ENCODE measurements around the gene ATXN1.
"Not testable (repeated sequence)": the region's sequence is repeated elsewhere in the genome, so short reads cannot be mapped to it uniquely, and the experiment has no call there.

The ATXN1 gene

GRCh38 chr6:16793828-16794412 is 32.7 kb upstream of the ATXN1 start:
- H3K4me3 ChIP-seq (ENCODE audit: low read depth, low read length), result no peak overlapping the region
- TF ChIP-seq, protein P1, sequence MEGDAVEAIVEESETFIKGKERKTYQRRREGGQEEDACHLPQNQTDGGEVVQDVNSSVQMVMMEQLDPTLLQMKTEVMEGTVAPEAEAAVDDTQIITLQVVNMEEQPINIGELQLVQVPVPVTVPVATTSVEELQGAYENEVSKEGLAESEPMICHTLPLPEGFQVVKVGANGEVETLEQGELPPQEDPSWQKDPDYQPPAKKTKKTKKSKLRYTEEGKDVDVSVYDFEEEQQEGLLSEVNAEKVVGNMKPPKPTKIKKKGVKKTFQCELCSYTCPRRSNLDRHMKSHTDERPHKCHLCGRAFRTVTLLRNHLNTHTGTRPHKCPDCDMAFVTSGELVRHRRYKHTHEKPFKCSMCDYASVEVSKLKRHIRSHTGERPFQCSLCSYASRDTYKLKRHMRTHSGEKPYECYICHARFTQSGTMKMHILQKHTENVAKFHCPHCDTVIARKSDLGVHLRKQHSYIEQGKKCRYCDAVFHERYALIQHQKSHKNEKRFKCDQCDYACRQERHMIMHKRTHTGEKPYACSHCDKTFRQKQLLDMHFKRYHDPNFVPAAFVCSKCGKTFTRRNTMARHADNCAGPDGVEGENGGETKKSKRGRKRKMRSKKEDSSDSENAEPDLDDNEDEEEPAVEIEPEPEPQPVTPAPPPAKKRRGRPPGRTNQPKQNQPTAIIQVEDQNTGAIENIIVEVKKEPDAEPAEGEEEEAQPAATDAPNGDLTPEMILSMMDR (IDR thresholded peaks at IDR 0.05; ENCODE audit: low read depth, low read length, missing control alignments), result no peak
- DNase-seq (ENCODE audit: low read depth), result no peak

GRCh38 chr6:16789329-16790038 is 28.2 kb upstream of the ATXN1 start:
- H3K4me3 ChIP-seq (ENCODE audit: low read depth, low read length), result no peak overlapping the region
- TF ChIP-seq, protein P1 (IDR thresholded peaks at IDR 0.05; ENCODE audit: low read depth, low read length, missing control alignments), result no peak
- no peak for DNase-seq (ENCODE audit: low read depth)

GRCh38 chr6:16787128-16787682 is 25.9 kb upstream of the ATXN1 start:
- no peak for DNase-seq (ENCODE audit: low read depth)
- TF ChIP-seq, protein P1 (IDR thresholded peaks at IDR 0.05; ENCODE audit: low read depth, low read length, missing control alignments), result no peak
- no peak overlapping the region for H3K4me3 ChIP-seq (ENCODE audit: low read depth, low read length)

DNA sequence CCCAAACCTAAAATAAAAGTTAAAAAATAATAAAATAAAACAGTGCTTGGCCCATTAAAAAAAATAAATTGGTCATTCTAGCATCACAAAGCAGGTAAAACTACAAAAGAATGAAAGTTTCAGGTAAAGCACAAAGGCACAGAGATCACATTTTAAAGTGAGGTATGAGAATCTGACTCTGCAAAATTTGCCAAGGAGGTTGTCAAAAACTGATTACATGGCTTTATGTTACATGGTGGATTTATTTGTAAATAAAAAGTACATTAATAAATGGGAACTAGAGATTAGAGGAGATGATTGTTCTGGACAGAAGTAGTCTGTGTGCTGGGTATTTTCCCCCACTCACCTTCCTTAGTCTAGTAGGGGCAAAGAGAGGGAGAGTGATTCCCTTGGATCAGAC is 24.2 kb upstream of the ATXN1 start:
- no peak for DNase-seq (ENCODE audit: low read depth)
- TF ChIP-seq, protein P1 (IDR thresholded peaks at IDR 0.05; ENCODE audit: low read depth, low read length, missing control alignments), result no peak
- H3K4me3 ChIP-seq (ENCODE audit: low read depth, low read length), result no peak overlapping the region

DNA sequence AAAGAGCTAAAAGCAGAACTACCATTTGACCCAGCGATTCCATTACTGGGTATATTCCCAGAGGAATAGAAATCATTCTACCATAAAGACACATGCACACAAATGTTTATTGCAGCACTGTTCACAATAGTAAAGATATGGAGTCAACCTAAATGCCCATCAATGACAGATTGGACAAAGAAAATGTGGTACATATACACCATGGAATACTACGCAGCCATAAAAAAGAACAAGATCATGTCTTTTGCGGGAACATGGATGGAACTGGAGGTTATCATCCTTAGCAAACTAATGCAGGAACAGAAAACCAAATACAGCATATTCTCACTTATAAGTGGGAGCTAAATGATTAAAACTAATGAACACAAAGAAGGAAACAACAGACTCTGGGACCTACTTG is 23.7 kb upstream of the ATXN1 start:
- DNase-seq (ENCODE audit: low read depth), result not testable (repeated sequence)

DNA sequence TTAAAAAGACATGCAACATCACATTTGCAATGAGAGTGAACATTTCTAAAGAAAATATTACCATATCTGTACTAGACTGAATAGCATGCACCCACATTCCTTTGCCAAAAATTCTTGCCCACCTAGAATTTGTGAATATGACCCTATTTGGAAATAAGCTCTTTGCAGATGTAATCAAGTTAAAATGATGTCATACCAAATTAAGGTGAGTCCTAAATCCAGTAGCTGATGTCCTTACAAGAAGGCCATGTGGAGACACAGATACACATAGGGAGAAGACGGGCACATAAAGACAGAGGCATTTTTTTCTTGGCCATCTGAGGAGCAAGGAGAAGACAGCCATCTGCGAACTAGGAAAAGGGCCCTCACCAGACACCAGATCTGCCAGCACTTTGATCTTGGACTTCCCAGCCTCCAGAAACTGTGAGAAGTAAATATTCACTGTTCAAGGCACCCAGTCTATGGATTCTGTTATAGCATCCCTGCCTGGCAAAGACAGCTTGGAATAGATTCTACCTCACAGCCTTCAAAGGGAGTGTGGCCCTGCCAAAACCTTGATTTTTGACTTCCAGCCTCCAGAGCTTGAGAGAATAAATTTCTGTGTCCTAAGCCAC is 22.8 kb upstream of the ATXN1 start:
- H3K4me3 ChIP-seq (ENCODE audit: low read depth, low read length), result no peak overlapping the region
- TF ChIP-seq, protein P1 (IDR thresholded peaks at IDR 0.05; ENCODE audit: low read depth, low read length, missing control alignments), result no peak
- DNase-seq (ENCODE audit: low read depth), result no peak

More for the DNA sequence above, 23.7 kb upstream of the ATXN1 start:
- H3K4me3 ChIP-seq (ENCODE audit: low read depth, low read length), result not testable (repeated sequence)

DNA sequence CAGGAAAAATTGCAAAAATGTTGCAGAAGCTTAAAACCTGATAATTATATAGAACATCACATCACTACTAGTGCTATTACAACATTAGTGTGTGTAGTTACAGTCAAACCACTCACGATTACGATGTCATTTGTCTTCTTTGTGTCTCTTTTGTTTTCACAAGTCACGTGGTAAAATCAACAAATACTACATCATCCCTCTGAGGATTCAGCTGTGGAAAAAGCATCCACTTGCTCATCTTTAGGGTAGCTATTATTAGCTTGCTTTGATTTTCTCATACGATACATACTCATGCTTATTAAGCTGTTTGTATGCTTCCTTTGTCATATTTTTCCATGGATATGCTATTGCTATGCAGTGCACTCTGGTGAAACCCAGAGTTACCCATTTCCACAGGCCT is 22.2 kb upstream of the ATXN1 start:
- no peak for DNase-seq (ENCODE audit: low read depth)
- TF ChIP-seq, protein P1 (IDR thresholded peaks at IDR 0.05; ENCODE audit: low read depth, low read length, missing control alignments), result no peak

More for the DNA sequence above, 22.2 kb upstream of the ATXN1 start:
- H3K4me3 ChIP-seq (ENCODE audit: low read depth, low read length), result no peak overlapping the region
